Ectodermal cell (in vitro differentiated cells): ENCODE data around the gene CEP95.

Experiments used
- H3K27ac ChIP-seq: 2 replicates; pipeline ENCODE4 v1.7.0; 2013; ENCODE audit warnings: mild to moderate bottlenecking, low read depth, low read length; ENCODE audit not compliant: insufficient read depth, poor library complexity, severe bottlenecking
- H3K27me3 ChIP-seq: 2 replicates; pipeline ENCODE4 v1.7.0; 2013; ENCODE audit warnings: mild to moderate bottlenecking, low read length; ENCODE audit not compliant: insufficient read depth, control insufficient read depth, poor library complexity, severe bottlenecking
- H3K36me3 ChIP-seq: one replicate; pipeline ENCODE4 v1.7.0; 2013; ENCODE audit warnings: low read length; ENCODE audit not compliant: control insufficient read depth, insufficient read depth
- H3K4me1 ChIP-seq: one replicate; pipeline ENCODE4 v1.7.0; 2013; ENCODE audit warnings: low read length; ENCODE audit not compliant: control insufficient read depth, insufficient read depth
- H3K4me3 ChIP-seq: 2 replicates; pipeline ENCODE4 v1.7.0; 2013; ENCODE audit warnings: low read depth, low read length, control low read depth; ENCODE audit not compliant: insufficient read depth
- H3K9me3 ChIP-seq: 2 replicates; pipeline ENCODE4 v1.7.0; 2013; ENCODE audit warnings: mild to moderate bottlenecking, low read length, moderate library complexity; ENCODE audit not compliant: control insufficient read depth
- WGBS, 2 experiments: methylation state at CpG; one replicate each; pipeline ENCODE4 v1.1.7; 2013; ENCODE audit warnings: missing lambda C conversion rate in 2 of 2; 5-methylcytosine and 5-hydroxymethylcytosine counted together

The CEP95 gene

DNA sequence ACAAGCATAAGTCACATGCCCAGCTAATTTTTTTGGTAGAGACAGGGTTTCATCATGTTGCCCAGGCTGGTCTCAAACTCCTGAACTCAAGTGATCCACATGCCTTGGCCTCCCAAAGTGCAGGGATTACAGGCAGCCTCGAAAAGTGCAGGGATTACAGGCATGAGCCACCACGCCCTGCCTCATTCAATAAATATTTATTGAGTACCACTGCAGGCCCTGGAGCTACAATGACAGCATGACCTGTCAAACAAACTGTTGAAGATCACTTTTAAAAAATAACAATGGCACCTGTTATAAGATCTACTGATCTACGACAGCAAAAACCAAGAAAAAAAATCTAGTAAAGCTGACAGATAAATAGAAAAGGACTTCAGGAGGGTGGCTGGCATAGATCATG is 76.3 kb downstream of the CEP95 start:
- H3K27me3 ChIP-seq: no peaks in the 10 kb centered on the region
- no peaks in the 10 kb centered on the region for H3K36me3 ChIP-seq
- no peaks in the 10 kb centered on the region for H3K9me3 ChIP-seq
- no peak overlapping the region for H3K27ac ChIP-seq
- H3K4me3 ChIP-seq: no peak overlapping the region
- whole genome bisulfite sequencing, 2 experiments: 77 to 96% methylated on average over 3 of the region's 3 CpGs
- H3K4me1 ChIP-seq: no peaks in the 10 kb centered on the region

DNA sequence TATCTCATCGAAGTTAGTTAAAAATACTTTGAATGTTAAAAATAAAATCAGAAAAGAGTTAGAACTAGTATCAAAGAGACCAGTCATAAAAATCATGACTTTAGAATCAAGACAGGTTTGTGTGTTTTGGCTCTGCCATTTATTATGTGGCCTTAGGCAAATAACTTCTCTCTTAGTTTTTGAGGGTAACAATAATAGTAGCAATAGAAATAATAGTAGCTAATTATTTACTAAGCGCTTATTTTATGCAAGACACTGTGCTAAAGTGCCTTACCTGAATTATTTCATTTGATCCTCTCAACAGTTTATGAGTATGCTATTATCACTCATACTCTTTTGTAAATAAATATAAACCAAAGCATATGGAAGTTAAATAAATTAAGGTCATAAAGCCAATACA is 78.4 kb downstream of the CEP95 start:
- H3K4me1 ChIP-seq: no peaks in the 10 kb centered on the region
- no peaks in the 10 kb centered on the region for H3K27me3 ChIP-seq
- no peak overlapping the region for H3K4me3 ChIP-seq
- no peaks in the 10 kb centered on the region for H3K9me3 ChIP-seq
- no peak overlapping the region for H3K27ac ChIP-seq
- WGBS, 2 experiments: 83% methylated on average over 1 of the region's 2 CpGs; no CpG with 5 or more reads in 1 of the 2 experiments
- no peaks in the 10 kb centered on the region for H3K36me3 ChIP-seq
